Renal cortex interstitium (tissue), 11 donors: ENCODE data around the gene DCLK2. TPM values are rescaled to one million over a fixed set of nuclear protein-coding genes. Genes with fewer than 3 reads are reported as not detected.

ENCODE experiments used
- DNase-seq, 11 donors: peaks; one replicate each; pipeline ENCODE4 v3.0.0-alpha.2; 2013; ENCODE audit warnings: low read depth in 9 of 11, low spot score in 4 of 11; ENCODE audit errors: extremely low read depth in 1 of 11
- polyA plus RNA-seq, 3 donors: library from polyadenylated mRNA; unstranded; fragments of 120-200 nt; gene quantifications; one replicate each; pipeline ENCODE4 v1.2.1, GENCODE V29; 2013; ENCODE audit not compliant: insufficient read length in 3 of 3

DCLK2 gene
- polyA plus RNA-seq, 3 donors, result 10.8 to 12.2 (median 11.7) TPM

GRCh38 chr4:150280081-150280895 is 202.0 kb downstream of the DCLK2 start:
- no peak for DNase-seq

GRCh38 chr4:150280975-150281374 is 202.7 kb downstream of the DCLK2 start:
- DNase-seq, result no peak

GRCh38 chr4:150283689-150284088 is 205.4 kb downstream of the DCLK2 start:
- DNase-seq, result no peak

GRCh38 chr4:150286656-150287055 is 208.4 kb downstream of the DCLK2 start:
- no peak for DNase-seq

GRCh38 chr4:150289198-150289597 is 211.0 kb downstream of the DCLK2 start:
- no peak for DNase-seq

GRCh38 chr4:150289881-150290280 is 211.6 kb downstream of the DCLK2 start:
- DNase-seq, result no peak

- DNase-seq, result peak in 10 of 11 donors; percentile 20 to 58 (median 30)
Measured at GRCh38 chr4:150297861-150298474, 219.7 kb downstream of the DCLK2 start.

GRCh38 chr4:150299816-150300215 is 221.6 kb downstream of the DCLK2 start:
- DNase-seq, result no peak

- no peak for DNase-seq
Measured at GRCh38 chr4:150302553-150302952, 224.3 kb downstream of the DCLK2 start.

GRCh38 chr4:150305995-150306394 is 227.8 kb downstream of the DCLK2 start:
- DNase-seq, result no peak

- no peak for DNase-seq
Measured at GRCh38 chr4:150306719-150307118, 228.5 kb downstream of the DCLK2 start.
